ENCODE data around the gene HSPBP1. TPM values are rescaled to one million over a fixed set of nuclear protein-coding genes. Genes with fewer than 3 reads are reported as not detected.

Gene HSPBP1
- total RNA-seq, 1 experiment from 2014 or later, result 63.0 TPM

DNA sequence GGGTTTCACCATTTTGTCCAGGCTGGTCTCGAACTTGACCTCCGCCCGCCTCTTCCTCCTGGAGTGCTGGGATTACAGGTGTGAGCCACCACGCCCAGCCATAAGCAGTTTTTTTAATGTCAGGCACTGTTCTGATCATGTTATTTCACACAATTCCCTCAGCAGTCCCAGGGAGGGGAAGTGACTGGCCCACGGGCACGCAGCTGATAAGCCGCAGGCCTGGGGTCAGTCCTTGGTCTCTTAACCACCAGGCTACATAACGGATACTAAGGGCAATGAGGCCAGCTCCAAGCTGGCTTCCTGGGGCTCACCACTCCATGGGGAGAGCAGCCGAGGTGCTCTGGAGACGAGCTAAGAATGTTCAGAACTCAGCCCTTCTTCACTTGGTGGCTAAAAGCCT, 17.4 kb upstream of the HSPBP1 start:
- TF ChIP-seq POLR2AphosphoS5 (IDR thresholded peaks at IDR 0.05; ENCODE audit: low read depth, low read length) (no peak), ELF1 (IDR thresholded peaks at IDR 0.05; ENCODE audit: borderline replicate concordance, low read depth) (no peak)
- TF ChIP-seq, protein P1, sequence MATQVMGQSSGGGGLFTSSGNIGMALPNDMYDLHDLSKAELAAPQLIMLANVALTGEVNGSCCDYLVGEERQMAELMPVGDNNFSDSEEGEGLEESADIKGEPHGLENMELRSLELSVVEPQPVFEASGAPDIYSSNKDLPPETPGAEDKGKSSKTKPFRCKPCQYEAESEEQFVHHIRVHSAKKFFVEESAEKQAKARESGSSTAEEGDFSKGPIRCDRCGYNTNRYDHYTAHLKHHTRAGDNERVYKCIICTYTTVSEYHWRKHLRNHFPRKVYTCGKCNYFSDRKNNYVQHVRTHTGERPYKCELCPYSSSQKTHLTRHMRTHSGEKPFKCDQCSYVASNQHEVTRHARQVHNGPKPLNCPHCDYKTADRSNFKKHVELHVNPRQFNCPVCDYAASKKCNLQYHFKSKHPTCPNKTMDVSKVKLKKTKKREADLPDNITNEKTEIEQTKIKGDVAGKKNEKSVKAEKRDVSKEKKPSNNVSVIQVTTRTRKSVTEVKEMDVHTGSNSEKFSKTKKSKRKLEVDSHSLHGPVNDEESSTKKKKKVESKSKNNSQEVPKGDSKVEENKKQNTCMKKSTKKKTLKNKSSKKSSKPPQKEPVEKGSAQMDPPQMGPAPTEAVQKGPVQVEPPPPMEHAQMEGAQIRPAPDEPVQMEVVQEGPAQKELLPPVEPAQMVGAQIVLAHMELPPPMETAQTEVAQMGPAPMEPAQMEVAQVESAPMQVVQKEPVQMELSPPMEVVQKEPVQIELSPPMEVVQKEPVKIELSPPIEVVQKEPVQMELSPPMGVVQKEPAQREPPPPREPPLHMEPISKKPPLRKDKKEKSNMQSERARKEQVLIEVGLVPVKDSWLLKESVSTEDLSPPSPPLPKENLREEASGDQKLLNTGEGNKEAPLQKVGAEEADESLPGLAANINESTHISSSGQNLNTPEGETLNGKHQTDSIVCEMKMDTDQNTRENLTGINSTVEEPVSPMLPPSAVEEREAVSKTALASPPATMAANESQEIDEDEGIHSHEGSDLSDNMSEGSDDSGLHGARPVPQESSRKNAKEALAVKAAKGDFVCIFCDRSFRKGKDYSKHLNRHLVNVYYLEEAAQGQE (IDR thresholded peaks at IDR 0.05; ENCODE audit: low read depth), result no peak
- TF ChIP-seq, protein P2, sequence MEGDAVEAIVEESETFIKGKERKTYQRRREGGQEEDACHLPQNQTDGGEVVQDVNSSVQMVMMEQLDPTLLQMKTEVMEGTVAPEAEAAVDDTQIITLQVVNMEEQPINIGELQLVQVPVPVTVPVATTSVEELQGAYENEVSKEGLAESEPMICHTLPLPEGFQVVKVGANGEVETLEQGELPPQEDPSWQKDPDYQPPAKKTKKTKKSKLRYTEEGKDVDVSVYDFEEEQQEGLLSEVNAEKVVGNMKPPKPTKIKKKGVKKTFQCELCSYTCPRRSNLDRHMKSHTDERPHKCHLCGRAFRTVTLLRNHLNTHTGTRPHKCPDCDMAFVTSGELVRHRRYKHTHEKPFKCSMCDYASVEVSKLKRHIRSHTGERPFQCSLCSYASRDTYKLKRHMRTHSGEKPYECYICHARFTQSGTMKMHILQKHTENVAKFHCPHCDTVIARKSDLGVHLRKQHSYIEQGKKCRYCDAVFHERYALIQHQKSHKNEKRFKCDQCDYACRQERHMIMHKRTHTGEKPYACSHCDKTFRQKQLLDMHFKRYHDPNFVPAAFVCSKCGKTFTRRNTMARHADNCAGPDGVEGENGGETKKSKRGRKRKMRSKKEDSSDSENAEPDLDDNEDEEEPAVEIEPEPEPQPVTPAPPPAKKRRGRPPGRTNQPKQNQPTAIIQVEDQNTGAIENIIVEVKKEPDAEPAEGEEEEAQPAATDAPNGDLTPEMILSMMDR (IDR thresholded peaks at IDR 0.05 in 2 of 3, conservative IDR thresholded peaks at IDR 0.05 in 1 of 3; ENCODE audit: borderline replicate concordance in 1 of 3, insufficient read depth in 1 of 3, low read depth in 2 of 3, low read length in 2 of 3), result no peak
- ChIA-PET RAD21 (ENCODE audit: low non-redundant PET in 1 of 2, low total read pairs in 2 of 2, uncharacterized antibody in 2 of 2, unreplicated experiment in 2 of 2) (no interaction called here), CTCF (no interaction called here), POLR2A (no interaction called here)
- DNase-seq (ENCODE audit: low read depth, low spot score) (no peak), ATAC-seq (no peak)
- intact Hi-C loops (cut with micrococcal nuclease), result no loop called here
- H2AFZ ChIP-seq (ENCODE audit: low read depth, low read length, poor library complexity, severe bottlenecking), result no peak overlapping the region
- H3K4me1 ChIP-seq (ENCODE audit: control insufficient read depth in 1 of 2, insufficient read depth in 2 of 2, low read length in 2 of 2), result peaks cover 0 to 7% of the 10 kb centered on the region in 2 experiments; a peak in 1 of 4 replicates
- H3K4me2 ChIP-seq (ENCODE audit: low read length), result no peak overlapping the region
- H3K27ac ChIP-seq (ENCODE audit: low read depth, low read length), result no peak overlapping the region
- no peaks in the 10 kb centered on the region for H3K9me2 ChIP-seq (ENCODE audit: insufficient read depth)
- no peaks in the 10 kb centered on the region for H3K79me2 ChIP-seq (ENCODE audit: insufficient read depth, low read length)
- no peaks in the 10 kb centered on the region for H4K20me1 ChIP-seq (ENCODE audit: insufficient read depth)
- BruUV-seq (replicated peaks), result no TSS peak
- no peaks in the 10 kb centered on the region for H3K27me3 ChIP-seq (ENCODE audit: insufficient read depth, low read length)
- H3K9me3 ChIP-seq (ENCODE audit: control insufficient read depth in 1 of 2, insufficient read depth in 1 of 2, low read depth in 1 of 2, low read length in 2 of 2), result no peaks in the 10 kb centered on the region
- H3K9ac ChIP-seq (ENCODE audit: low read length), result no peak overlapping the region
- H3K36me3 ChIP-seq (ENCODE audit: control insufficient read depth in 1 of 2, insufficient read depth in 2 of 2, low read length in 2 of 2), result peaks cover 2 to 11% of the 10 kb centered on the region in 2 experiments; a peak in 1 of 4 replicates
- no peak overlapping the region for H3K4me3 ChIP-seq (replicated peaks in 1 of 2; ENCODE audit: low read depth in 1 of 2, low read length in 2 of 2)
